ENCODE results near the gene PITX3.

The PITX3 gene

GRCh38 chr10:102254426-102254825 lies 13.1 kb upstream of the PITX3 start:
- no peak for DNase-seq

GRCh38 chr10:102252508-102252907 lies 11.2 kb upstream of the PITX3 start:
- peak; percentile 22 for DNase-seq

GRCh38 chr10:102247734-102248133 lies 6.4 kb upstream of the PITX3 start:
- no peak for DNase-seq

- no peak for DNase-seq
Observed at GRCh38 chr10:102246261-102246660, 4.9 kb upstream of the PITX3 start.

GRCh38 chr10:102245932-102246251 lies 4.6 kb upstream of the PITX3 start:
- DNase-seq, result no peak

- peak; percentile 91 for DNase-seq
Observed at GRCh38 chr10:102245082-102245931, 4.0 kb upstream of the PITX3 start, which contains the start of gene GBF1. TSS of gene GBF1 (plus strand) at chr10:102245532. CDS start at chr10:102258939, 13,407 bp downstream.

- DNase-seq, result no peak
Observed at GRCh38 chr10:102243309-102243708, 2.0 kb upstream of the PITX3 start.

GRCh38 chr10:102242118-102242485 lies 790 bp upstream of the PITX3 start:
- no peak for DNase-seq

GRCh38 chr10:102241032-102241443 lies 274 bp downstream of the PITX3 start:
- DNase-seq, result no peak

GRCh38 chr10:102240467-102241031 lies 763 bp downstream of the PITX3 start:
- DNase-seq, result no peak

- DNase-seq, result no peak
Observed at GRCh38 chr10:102237711-102238252, 3.5 kb downstream of the PITX3 start.

GRCh38 chr10:102236006-102236405 lies 5.3 kb downstream of the PITX3 start:
- DNase-seq, result no peak

- no peak for DNase-seq
Observed at GRCh38 chr10:102235598-102235920, 5.8 kb downstream of the PITX3 start.

- no peak for DNase-seq
Observed at GRCh38 chr10:102234888-102235597, 6.3 kb downstream of the PITX3 start.

- no peak for DNase-seq
Observed at GRCh38 chr10:102233997-102234396, 7.3 kb downstream of the PITX3 start.

- DNase-seq, result peak; percentile 94
Observed at GRCh38 chr10:102231357-102232318, 9.7 kb downstream of the PITX3 start.

GRCh38 chr10:102230861-102231356 lies 10.4 kb downstream of the PITX3 start:
- peak; percentile 83 for DNase-seq

GRCh38 chr10:102230264-102230860 lies 10.9 kb downstream of the PITX3 start:
- peak; percentile 75 for DNase-seq

- DNase-seq, result peak; percentile 93
Observed at GRCh38 chr10:102229810-102230263, 11.5 kb downstream of the PITX3 start.

- DNase-seq, result no peak
Observed at GRCh38 chr10:102227050-102227449, 14.3 kb downstream of the PITX3 start.

GRCh38 chr10:102226542-102226870 lies 14.8 kb downstream of the PITX3 start:
- DNase-seq, result no peak

Data from activated CD8-positive, alpha-beta memory T cell treated with anti-CD3 and anti-CD28 coated beads, Interleukin-2, amount 50 U/mL, for 48 hours (primary cell).